GM19372 (cell line): ENCODE measurements around the gene FAM120C.

Experiments used
- ATAC-seq: cut with Tn5 transposase; IDR thresholded peaks from one replicate; pipeline ENCODE4 v1.9.1; 2021; ENCODE audit warnings: mild to moderate bottlenecking, low read depth, moderate library complexity; ENCODE audit not compliant: unreplicated experiment

FAM120C gene, protein sequence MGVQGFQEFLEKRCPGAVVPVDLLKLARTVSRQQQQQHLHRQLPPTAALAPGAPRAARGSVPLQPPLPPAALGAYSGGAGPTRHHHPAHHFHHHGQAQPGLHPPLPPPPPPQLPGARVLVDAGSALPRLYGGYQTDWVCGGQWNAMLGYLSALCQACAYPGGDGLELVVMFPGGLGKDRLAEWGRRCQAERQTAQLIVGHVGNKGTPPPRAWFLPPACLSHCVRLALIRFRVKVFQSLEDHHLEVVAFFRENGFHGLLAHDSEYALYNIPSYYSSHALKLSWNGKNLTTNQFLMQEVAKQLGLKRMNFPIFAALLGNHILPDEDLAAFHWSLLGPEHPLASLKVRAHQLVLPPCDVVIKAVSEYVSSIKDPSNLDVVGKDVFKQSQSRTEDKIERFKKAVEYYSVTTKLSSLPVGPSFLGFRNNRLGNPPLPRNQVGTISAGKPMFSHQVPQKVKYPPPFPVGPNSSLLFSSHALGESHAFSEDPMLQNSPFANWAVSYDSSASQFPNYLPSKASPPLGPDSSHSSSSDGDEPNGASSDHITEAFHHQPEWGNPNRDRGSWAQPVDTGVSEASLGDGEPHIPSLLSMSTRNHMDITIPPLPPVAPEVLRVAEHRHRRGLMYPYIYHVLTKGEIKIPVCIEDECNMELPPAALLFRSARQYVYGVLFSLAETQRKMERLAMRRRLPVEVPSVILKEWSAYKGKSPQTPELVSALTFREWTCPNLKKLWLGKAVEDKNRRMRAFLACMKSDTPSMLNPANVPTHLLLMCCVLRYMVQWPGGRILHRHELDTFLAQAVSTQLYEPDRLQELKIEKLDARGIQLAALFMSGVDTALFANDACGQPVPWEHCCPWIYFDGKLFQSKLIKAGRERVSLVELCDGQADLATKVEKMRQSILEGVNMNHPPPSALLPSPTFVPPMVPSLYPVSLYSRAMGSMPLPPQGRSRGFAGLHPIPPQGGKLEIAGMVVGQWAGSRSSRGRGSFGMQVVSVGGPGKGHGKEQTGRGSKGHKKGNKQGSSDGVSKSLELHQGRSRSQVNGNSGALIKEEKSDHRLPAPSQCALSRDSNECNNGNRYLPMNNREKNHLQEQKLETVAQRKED

DNA sequence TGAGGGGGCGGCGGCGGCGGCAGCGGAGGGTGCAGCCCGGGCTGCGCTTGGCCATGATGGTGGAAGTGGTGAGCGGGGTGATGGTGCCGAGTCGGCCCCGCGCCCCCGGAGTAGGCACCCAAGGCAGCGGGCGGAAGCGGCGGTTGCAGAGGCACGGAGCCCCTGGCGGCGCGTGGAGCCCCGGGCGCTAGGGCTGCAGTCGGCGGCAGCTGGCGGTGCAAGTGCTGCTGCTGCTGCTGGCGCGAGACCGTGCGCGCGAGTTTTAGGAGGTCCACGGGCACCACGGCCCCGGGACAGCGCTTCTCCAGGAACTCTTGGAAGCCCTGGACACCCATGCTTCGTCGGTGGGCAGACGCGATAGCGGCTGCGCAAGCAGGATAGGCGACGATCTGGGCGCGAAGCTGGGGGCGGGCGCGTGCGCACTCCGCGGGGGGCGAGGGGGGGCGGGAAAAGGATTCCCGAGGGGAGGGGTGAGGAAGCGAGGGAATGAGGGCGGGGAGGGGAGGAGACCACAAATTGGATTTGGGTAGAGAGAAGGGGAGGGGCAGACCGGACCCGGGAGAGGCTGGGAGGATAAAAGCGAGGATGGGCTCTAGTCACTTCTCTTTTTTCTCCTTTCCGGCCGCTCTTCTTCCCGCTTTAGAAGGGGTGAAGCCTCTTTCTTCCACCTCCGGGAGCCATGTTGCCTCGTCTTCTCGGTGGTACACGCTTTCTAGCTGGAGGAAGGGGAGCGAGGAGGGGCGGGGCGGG lies at the start of gene FAM120C:
Gene FAM120C, minus strand, starts transcription at position 391 of the 750 bp plus-strand sequence. Its CDS starts 56 bp downstream, at position 335.
- peak; percentile 55 for ATAC-seq

GRCh38 chrX:54230435-54231148 lies 47.5 kb upstream of the FAM120C start:
- no peak for ATAC-seq

GRCh38 chrX:54223581-54223980 lies 40.5 kb upstream of the FAM120C start:
- no peak for ATAC-seq

DNA sequence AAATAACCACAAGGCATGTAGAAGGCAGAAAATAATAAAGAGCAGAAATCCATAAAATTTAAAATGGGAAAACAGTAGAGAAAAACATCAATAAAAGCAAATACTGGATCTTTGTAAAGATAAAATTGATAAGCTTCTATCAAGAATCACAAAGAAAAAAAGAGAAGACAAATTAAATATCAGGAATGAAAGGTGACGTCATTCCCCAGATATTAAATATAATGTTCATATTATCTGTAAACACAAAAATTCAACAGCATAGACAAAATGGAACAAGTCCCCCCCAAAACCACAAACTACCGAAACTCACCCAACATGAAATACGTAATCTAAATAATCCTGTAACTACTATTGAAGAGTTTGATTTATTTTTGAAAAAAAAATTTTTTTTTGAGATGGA lies 30.5 kb upstream of the FAM120C start:
- ATAC-seq, result no peak

DNA sequence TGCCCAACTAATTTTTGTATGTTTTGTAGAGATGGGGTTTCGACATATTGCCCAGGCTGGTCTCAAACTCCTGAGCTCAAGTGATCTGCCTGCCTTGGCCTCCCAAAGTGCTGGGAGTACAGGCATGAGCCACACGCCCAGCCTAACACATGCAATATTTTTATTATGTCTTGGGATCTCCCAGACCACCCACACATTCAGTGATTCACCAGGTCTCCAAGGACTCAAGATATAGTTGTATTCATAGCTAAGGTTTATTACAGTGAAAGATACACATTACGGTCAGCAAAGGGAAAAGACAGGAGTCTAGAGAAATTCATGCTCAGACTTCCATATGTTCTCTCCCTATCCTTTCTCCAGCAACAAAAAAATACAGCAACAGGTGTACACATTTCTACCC lies 25.5 kb upstream of the FAM120C start:
- ATAC-seq, result no peak

DNA sequence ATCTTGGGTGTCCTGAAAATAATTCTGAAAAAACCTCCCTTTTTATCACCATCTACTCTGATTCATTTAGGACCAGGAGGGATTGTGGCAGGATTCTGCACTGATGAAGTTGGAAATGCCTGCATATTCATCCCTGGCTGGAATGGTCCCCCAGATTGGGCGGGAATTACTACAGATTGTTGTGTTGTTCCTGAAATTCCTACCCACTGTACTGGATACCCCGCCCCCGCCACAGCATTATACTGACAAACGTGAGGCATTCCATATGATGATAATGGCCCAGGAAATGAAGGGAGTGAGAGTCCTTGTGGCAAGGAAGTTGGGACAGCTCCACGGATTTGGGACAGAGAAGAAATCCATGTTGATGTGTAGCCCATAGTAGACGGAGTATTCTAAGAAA lies 15.2 kb upstream of the FAM120C start:
- ATAC-seq, result no peak

DNA sequence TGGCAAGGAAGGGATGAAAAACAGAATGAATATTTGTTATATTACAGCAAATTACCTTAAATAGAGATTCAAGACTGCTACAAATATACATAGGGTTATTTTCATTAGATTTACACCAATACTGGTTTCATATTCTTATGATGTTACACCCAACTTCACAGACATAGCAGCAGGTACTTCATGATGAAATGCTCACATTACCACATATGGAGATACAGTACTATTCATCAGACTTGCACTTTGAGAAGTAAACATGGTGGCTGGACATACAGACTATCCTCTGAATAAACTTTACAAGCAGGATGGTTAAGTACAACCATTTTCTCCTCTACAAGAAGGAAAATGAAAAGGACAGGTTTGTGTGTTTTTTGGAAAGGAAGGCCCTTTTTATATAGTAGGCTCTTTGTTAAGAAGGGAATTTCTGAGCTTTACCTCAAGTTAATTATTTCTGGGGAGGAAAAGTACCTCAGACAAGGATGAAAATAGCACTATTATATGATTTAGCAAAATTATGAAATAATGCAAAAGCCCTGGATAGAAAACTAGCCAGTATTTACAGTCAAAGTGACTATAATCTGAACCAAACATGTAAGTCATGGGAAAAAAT lies 12.0 kb upstream of the FAM120C start:
- no peak for ATAC-seq

GRCh38 chrX:54193085-54193821 lies 10.2 kb upstream of the FAM120C start:
- ATAC-seq, result no peak

DNA sequence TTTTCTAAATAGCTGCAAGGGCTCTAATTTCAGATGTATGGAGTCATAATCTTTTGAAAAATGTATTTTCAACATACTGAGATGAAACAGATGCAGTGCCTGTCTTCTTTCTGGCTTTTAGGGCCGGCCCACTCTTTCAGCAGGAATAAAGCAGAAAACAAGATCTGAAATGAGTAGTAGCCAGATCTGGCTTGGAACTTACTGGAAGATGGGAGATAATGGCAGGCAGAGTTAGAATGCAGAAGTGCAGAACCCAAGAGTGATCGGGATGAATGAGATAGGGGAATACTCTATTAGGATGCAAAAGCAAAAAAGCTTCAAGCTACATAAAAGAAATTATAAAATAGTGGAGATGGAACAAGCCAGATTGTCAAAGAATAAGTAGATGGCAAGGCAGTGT lies 1.4 kb upstream of the FAM120C start:
- no peak for ATAC-seq

GRCh38 chrX:54182194-54182863 lies 725 bp downstream of the FAM120C start:
- ATAC-seq, result peak; percentile 49

- no peak for ATAC-seq
These were observed 1.7 kb downstream of the FAM120C start for GRCh38 chrX:54181202-54181953.

DNA sequence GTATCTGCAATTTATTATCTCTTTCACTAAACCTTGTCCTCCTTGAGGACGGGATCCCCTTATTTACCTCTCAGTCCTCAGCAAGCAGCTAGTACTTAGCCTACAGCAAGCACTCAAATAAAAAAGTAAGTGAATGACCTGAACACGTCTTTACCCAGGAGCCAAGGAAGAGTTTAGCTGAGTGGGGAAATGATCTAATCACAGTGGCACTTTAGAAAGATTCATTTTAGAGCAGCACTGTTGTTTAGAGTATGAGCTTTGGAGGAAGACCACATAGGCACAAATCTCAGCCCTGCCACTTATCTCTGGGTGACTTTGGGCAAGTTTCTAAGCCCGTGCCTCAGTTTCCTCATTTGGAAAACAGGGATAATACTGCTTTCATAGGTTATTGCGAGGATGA lies 2.7 kb downstream of the FAM120C start:
- ATAC-seq, result no peak

DNA sequence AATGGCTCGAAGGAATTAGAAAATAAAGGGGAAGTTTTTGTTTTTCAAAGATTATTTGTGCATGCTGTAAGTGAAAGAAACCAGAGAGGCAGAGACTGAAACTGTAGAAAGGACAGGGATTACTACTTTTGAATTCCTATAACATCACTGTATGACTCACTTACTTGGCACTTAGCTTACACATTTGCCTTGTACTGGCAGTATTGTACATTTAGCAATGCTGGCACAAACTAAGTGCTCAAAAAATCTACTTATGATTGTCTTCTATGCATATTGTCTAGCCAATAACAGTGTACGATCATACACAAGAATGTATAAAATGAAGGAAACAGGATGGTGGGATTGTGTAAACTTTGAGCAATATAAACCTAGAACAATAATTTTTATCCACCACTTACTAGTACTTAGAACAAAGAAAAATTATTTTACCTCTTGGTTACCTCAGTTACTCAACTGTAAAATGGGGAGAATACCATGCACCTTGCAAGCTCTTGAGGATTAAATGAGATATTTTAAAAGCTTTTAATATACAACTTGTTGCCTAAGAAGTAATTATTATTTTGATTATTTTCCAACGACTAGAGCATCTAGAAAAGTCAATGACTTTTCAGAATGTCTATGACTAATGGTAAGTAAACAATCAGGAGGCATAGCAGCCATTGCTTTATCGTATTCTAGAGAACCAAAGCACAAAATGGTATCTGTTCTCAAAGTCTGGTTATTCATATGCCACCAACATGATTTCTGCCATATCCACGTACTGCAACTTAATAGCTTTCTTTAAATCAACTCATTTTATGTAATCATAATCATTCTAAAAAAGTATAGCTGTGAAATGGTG lies 4.7 kb downstream of the FAM120C start:
- ATAC-seq, result no peak

DNA sequence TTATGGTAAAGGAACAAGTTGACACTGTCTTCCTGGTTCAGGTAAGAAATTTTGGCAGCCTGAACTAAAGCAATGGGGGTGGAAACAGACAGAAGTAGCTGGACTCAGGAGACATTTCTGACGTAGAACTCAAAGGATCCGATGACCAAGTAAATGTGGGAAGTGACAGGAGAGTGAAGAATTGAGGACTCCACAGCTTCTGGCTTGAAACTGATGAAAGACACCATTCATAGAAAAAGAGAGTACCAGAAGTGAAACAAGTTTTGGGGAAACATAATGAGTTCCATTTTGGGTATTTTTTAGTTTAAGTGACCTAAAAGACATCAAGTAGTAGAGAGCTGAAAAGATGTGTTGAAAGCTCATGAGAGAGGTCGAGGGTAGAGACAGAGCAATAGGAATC lies 5.7 kb downstream of the FAM120C start:
- ATAC-seq, result no peak

DNA sequence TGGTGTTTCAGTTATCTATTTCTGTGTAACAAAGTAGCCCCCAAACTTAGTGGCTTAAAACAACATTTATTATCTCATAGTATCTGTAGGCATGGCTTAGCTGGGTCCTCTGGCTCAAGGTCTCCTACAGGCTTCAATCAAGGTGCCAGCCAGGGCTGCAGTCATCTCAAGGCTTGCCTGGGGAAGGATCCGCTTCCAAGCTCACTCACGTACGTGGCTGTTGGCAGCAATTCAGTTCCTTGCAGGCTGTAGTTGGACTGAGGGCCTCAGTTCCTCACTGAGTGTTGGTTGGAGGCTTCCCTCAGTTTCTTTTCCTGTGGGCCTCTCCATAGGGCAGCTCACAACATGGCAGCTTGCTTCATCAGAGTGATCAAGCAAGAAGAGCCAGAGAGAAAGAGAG lies 9.3 kb downstream of the FAM120C start:
- ATAC-seq, result no peak

DNA sequence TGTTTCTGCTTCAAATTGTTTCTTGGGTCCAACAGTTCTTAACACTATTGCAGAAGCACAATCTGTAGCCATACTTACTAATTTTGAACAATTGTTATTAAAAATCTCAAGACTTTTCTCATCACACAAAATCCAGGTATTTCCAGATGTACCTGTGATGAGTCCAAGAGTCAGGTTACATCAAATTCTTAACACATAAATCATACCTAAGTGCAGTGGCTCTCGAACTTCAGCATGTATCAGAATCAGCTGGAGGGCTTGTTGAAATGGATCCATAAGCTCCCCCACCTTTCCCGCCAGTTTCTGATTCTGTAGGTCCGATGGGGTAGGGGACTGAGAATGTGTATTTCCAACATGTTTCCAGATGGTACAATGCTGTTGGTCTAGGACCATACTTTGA lies 10.6 kb downstream of the FAM120C start:
- ATAC-seq, result no peak
